Measurements from ENCODE around the gene DNAJC4.

Gene DNAJC4, protein sequence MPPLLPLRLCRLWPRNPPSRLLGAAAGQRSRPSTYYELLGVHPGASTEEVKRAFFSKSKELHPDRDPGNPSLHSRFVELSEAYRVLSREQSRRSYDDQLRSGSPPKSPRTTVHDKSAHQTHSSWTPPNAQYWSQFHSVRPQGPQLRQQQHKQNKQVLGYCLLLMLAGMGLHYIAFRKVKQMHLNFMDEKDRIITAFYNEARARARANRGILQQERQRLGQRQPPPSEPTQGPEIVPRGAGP

GRCh38 chr11:64230171-64230984, at the start of gene DNAJC4:
TSS of gene DNAJC4 (plus strand) at chr11:64230548. CDS start at chr11:64230855, 307 bp downstream.
- Histone ChIP-seq H3K9ac (ENCODE audit: low read depth, low read length, poor library complexity, severe bottlenecking) (peak within 1 kb of the TSS; percentile 80), H3F3A (ENCODE audit: low read depth) (peaks cover 6% of the 10 kb centered on the region; the same call in 1 of the 2 replicates)

GRCh38 chr11:64180891-64181290, 49.5 kb upstream of the DNAJC4 start:
- Histone ChIP-seq H3K27me3 (ENCODE audit: insufficient read depth, low read length, poor library complexity, severe bottlenecking) (no peaks in the 10 kb centered on the region), H3K9ac (ENCODE audit: low read depth, low read length, poor library complexity, severe bottlenecking) (peak overlapping the region; percentile 57), H3K36me3 (ENCODE audit: insufficient read depth, low read length) (no peaks in the 10 kb centered on the region), H3K4me3 (ENCODE audit: low read length, poor library complexity, severe bottlenecking) (peak overlapping the region; percentile 19), H4K20me1 (ENCODE audit: insufficient read depth, low read length, poor library complexity, severe bottlenecking) (peaks cover 9% of the 10 kb centered on the region), H3K79me2 (ENCODE audit: insufficient read depth, low read length) (peaks cover 26% of the 10 kb centered on the region), H3K4me1 (ENCODE audit: insufficient read depth, low read length, poor library complexity, severe bottlenecking) (peaks cover 29% of the 10 kb centered on the region), H3K9me2 (replicated peaks; ENCODE audit: low read depth, low read length) (no peaks in the 10 kb centered on the region), H3K4me2 (ENCODE audit: low read depth, low read length, poor library complexity, severe bottlenecking) (peak overlapping the region; percentile 57), H3F3A (ENCODE audit: low read depth) (no peaks in the 10 kb centered on the region), H3K9me3 (ENCODE audit: insufficient read depth, low read depth, low read length) (no peaks in the 10 kb centered on the region), H2AFZ (ENCODE audit: low read length) (no peak overlapping the region)
- TF ChIP-seq CTCF (conservative IDR thresholded peaks at IDR 0.05; ENCODE audit: low read length) (no peak), EZH2phosphoT487 (IDR thresholded peaks at IDR 0.05; ENCODE audit: borderline replicate concordance) (no peak)

More at GRCh38 chr11:64230171-64230984, at the start of gene DNAJC4:
- no peaks in the 10 kb centered on the region for H3K9me2 ChIP-seq (replicated peaks; ENCODE audit: low read depth, low read length)
- peak within 1 kb of the TSS; percentile 78 for H2AFZ ChIP-seq (ENCODE audit: low read length)
- H3K79me2 ChIP-seq (ENCODE audit: insufficient read depth, low read length), result peaks cover 37% of the 10 kb centered on the region
- no peaks in the 10 kb centered on the region for H3K9me3 ChIP-seq (ENCODE audit: insufficient read depth, low read depth, low read length)
- H3K4me3 ChIP-seq (ENCODE audit: low read length, poor library complexity, severe bottlenecking), result peak within 1 kb of the TSS; percentile 86
- no peak for TF ChIP-seq CTCF (conservative IDR thresholded peaks at IDR 0.05; ENCODE audit: low read length)
- TF ChIP-seq EZH2phosphoT487 (IDR thresholded peaks at IDR 0.05; ENCODE audit: borderline replicate concordance), result no peak
- peaks cover 24% of the 10 kb centered on the region for H3K4me1 ChIP-seq (ENCODE audit: insufficient read depth, low read length, poor library complexity, severe bottlenecking)
- peak within 1 kb of the TSS; percentile 81 for H3K4me2 ChIP-seq (ENCODE audit: low read depth, low read length, poor library complexity, severe bottlenecking)
- H3K27me3 ChIP-seq (ENCODE audit: insufficient read depth, low read length, poor library complexity, severe bottlenecking), result no peaks in the 10 kb centered on the region
- H4K20me1 ChIP-seq (ENCODE audit: insufficient read depth, low read length, poor library complexity, severe bottlenecking), result peaks cover 28% of the 10 kb centered on the region
- no peaks in the 10 kb centered on the region for H3K36me3 ChIP-seq (ENCODE audit: insufficient read depth, low read length)

GRCh38 chr11:64181506-64182411, 48.6 kb upstream of the DNAJC4 start:
- no peak for TF ChIP-seq CTCF (conservative IDR thresholded peaks at IDR 0.05; ENCODE audit: low read length)
- TF ChIP-seq EZH2phosphoT487 (IDR thresholded peaks at IDR 0.05; ENCODE audit: borderline replicate concordance), result no peak
- Histone ChIP-seq H3K4me2 (ENCODE audit: low read depth, low read length, poor library complexity, severe bottlenecking) (peak overlapping the region; percentile 57), H3K79me2 (ENCODE audit: insufficient read depth, low read length) (peaks cover 26% of the 10 kb centered on the region), H3F3A (ENCODE audit: low read depth) (no peaks in the 10 kb centered on the region), H2AFZ (ENCODE audit: low read length) (peak overlapping the region; percentile 19; the same call in 1 of the 2 replicates), H3K9me3 (ENCODE audit: insufficient read depth, low read depth, low read length) (no peaks in the 10 kb centered on the region), H3K27me3 (ENCODE audit: insufficient read depth, low read length, poor library complexity, severe bottlenecking) (no peaks in the 10 kb centered on the region), H3K9me2 (replicated peaks; ENCODE audit: low read depth, low read length) (no peaks in the 10 kb centered on the region), H4K20me1 (ENCODE audit: insufficient read depth, low read length, poor library complexity, severe bottlenecking) (peaks cover 9% of the 10 kb centered on the region), H3K4me1 (ENCODE audit: insufficient read depth, low read length, poor library complexity, severe bottlenecking) (peaks cover 27% of the 10 kb centered on the region), H3K4me3 (ENCODE audit: low read length, poor library complexity, severe bottlenecking) (peak overlapping the region; percentile 19), H3K9ac (ENCODE audit: low read depth, low read length, poor library complexity, severe bottlenecking) (peak overlapping the region; percentile 57), H3K36me3 (ENCODE audit: insufficient read depth, low read length) (no peaks in the 10 kb centered on the region)
